Measurements from ENCODE around the gene HYLS1. TPM values are rescaled to one million over a fixed set of nuclear protein-coding genes. Genes with fewer than 3 reads are reported as not detected.
A peak's percentile ranks its signal among the peaks of the same experiment; 100 is the strongest.

The HYLS1 gene
- total RNA-seq, 1 experiment from 2014 or later, result 2.5 TPM

GRCh38 chr11:125924384-125925007 is 37.0 kb downstream of the HYLS1 start:
- H3K9me3 Mint-ChIP-seq (ENCODE audit: unreplicated experiment), result no peaks in the 10 kb centered on the region
- no peaks in the 10 kb centered on the region for H3K36me3 Mint-ChIP-seq (ENCODE audit: insufficient read depth, unreplicated experiment)
- ChIA-PET POLR2A (no interaction called here), CTCF (interaction anchor here (0.9 kb wide), 2 partner anchors 18 to 137 kb away, joined by 3 to 4 read pairs; no protein-coding TSS in a partner anchor)
- Histone ChIP-seq H3K36me3 (ENCODE audit: control insufficient read depth, insufficient read depth, low read length) (no peaks in the 10 kb centered on the region), H3K9me3 (no peaks in the 10 kb centered on the region), H3K4me3 (ENCODE audit: low read depth, low read length) (no peak overlapping the region), H3K27me3 (replicated peaks; ENCODE audit: control insufficient read depth, insufficient read depth, low read length) (no peaks in the 10 kb centered on the region), H3K4me1 (no peaks in the 10 kb centered on the region)
- no peak for DNase-seq
- H3K4me3 Mint-ChIP-seq (ENCODE audit: unreplicated experiment), result no peak overlapping the region
- H3K27me3 Mint-ChIP-seq (ENCODE audit: insufficient read depth, unreplicated experiment), result peaks cover 15% of the 10 kb centered on the region
- BruUV-seq (replicated peaks), result no TSS peak
- intact Hi-C loops (cut with micrococcal nuclease; ENCODE audit: unreplicated experiment), result loop anchor here (5.0 kb wide), 2 partner anchors 218 to 343 kb away; partner anchors contain the start of genes FOXRED1 and SRPRA
- no peak overlapping the region for H3K27ac Mint-ChIP-seq (ENCODE audit: unreplicated experiment)
- no peaks in the 10 kb centered on the region for H3K4me1 Mint-ChIP-seq (ENCODE audit: low read depth, unreplicated experiment)
- TF ChIP-seq CTCF (IDR thresholded peaks at IDR 0.05; ENCODE audit: insufficient read depth in 1 of 2, low read depth in 1 of 2, low read length in 1 of 2, severe bottlenecking in 1 of 2, unreplicated experiment in 1 of 2), result no peak

- POLR2A ChIA-PET, result no interaction called here
- no TSS peak for BruUV-seq (replicated peaks)
- Mint-ChIP-seq H3K9me3 (ENCODE audit: unreplicated experiment) (no peaks in the 10 kb centered on the region), H3K36me3 (ENCODE audit: insufficient read depth, unreplicated experiment) (no peaks in the 10 kb centered on the region), H3K27ac (ENCODE audit: unreplicated experiment) (no peak overlapping the region), H3K27me3 (ENCODE audit: insufficient read depth, unreplicated experiment) (peaks cover 20% of the 10 kb centered on the region), H3K4me3 (ENCODE audit: unreplicated experiment) (no peak overlapping the region), H3K4me1 (ENCODE audit: low read depth, unreplicated experiment) (no peaks in the 10 kb centered on the region)
- Histone ChIP-seq H3K36me3 (ENCODE audit: control insufficient read depth, insufficient read depth, low read length) (no peaks in the 10 kb centered on the region), H3K27me3 (replicated peaks; ENCODE audit: control insufficient read depth, insufficient read depth, low read length) (no peaks in the 10 kb centered on the region), H3K4me1 (no peaks in the 10 kb centered on the region), H3K4me3 (ENCODE audit: low read depth, low read length) (no peak overlapping the region), H3K9me3 (no peaks in the 10 kb centered on the region)
- intact Hi-C loops (cut with micrococcal nuclease; ENCODE audit: unreplicated experiment), result no loop called here
- no peak for DNase-seq
- peak in 1 of 2 experiments; percentile 40 for TF ChIP-seq CTCF (IDR thresholded peaks at IDR 0.05; ENCODE audit: insufficient read depth in 1 of 2, low read depth in 1 of 2, low read length in 1 of 2, severe bottlenecking in 1 of 2, unreplicated experiment in 1 of 2)
- CTCF ChIA-PET, result interaction anchor here (0.9 to 1.0 kb wide), 3 partner anchors 17 to 268 kb away, joined by 3 to 4 read pairs (median 4); no protein-coding TSS in a partner anchor
Observed at GRCh38 chr11:125925247-125925740, 37.8 kb downstream of the HYLS1 start.

- Mint-ChIP-seq H3K27me3 (ENCODE audit: insufficient read depth, unreplicated experiment) (peaks cover 18% of the 10 kb centered on the region), H3K4me1 (ENCODE audit: low read depth, unreplicated experiment) (no peaks in the 10 kb centered on the region), H3K9me3 (ENCODE audit: unreplicated experiment) (no peaks in the 10 kb centered on the region), H3K36me3 (ENCODE audit: insufficient read depth, unreplicated experiment) (no peaks in the 10 kb centered on the region), H3K4me3 (ENCODE audit: unreplicated experiment) (no peak overlapping the region), H3K27ac (ENCODE audit: unreplicated experiment) (no peak overlapping the region)
- TF ChIP-seq CTCF (IDR thresholded peaks at IDR 0.05; ENCODE audit: insufficient read depth in 1 of 2, low read depth in 1 of 2, low read length in 1 of 2, severe bottlenecking in 1 of 2, unreplicated experiment in 1 of 2), result no peak
- Histone ChIP-seq H3K27me3 (replicated peaks; ENCODE audit: control insufficient read depth, insufficient read depth, low read length) (no peaks in the 10 kb centered on the region), H3K9me3 (no peaks in the 10 kb centered on the region), H3K36me3 (ENCODE audit: control insufficient read depth, insufficient read depth, low read length) (no peaks in the 10 kb centered on the region), H3K4me1 (no peaks in the 10 kb centered on the region), H3K4me3 (ENCODE audit: low read depth, low read length) (no peak overlapping the region)
- intact Hi-C loops (cut with micrococcal nuclease; ENCODE audit: unreplicated experiment), result no loop called here
- DNase-seq, result no peak
- ChIA-PET POLR2A (no interaction called here), CTCF (interaction anchor here (0.5 to 1.0 kb wide), 3 partner anchors 136 to 947 kb away, joined by 3 to 4 read pairs (median 4); no protein-coding TSS in a partner anchor)
- no TSS peak for BruUV-seq (replicated peaks)
Observed at GRCh38 chr11:125925804-125926203, 38.3 kb downstream of the HYLS1 start.
